CD4-positive, alpha-beta T cell (primary cell): ENCODE results near the gene COL25A1. TPM values are rescaled to one million over a fixed set of nuclear protein-coding genes. Genes with fewer than 3 reads are reported as not detected.

Experiments used
- ATAC-seq: fragments of 200-7000 bp; cut with Tn5 transposase; one replicate; pipeline ENCODE4 v1.10.0; 2022; ENCODE audit warnings: mild to moderate bottlenecking; ENCODE audit not compliant: poor library complexity
- CTCF ChIA-PET: fragments of 350-600 bp; sonication (Branson Sonifier 250); formaldehyde crosslinking; loops from one replicate; lab custom pipeline; 2021; ENCODE audit warnings: antibody characterized with exemption, inconsistent platforms; lab: Charles Lee
- POLR2A ChIA-PET: fragments of 350-600 bp; sonication (Branson Sonifier 250); formaldehyde crosslinking; loops from one replicate; lab custom pipeline; 2021; ENCODE audit warnings: antibody characterized with exemption, inconsistent platforms; lab: Charles Lee
- DNase-seq, 14 experiments: peaks; one replicate each; pipeline ENCODE4 v3.0.0-alpha.2; 2013 to 2020; ENCODE audit warnings: mixed read lengths in 2 of 14
- H3K27ac ChIP-seq, 2 donors: one replicate each; pipeline versions ENCODE4 v1.5.1 to v1.7.0; 2013; ENCODE audit warnings: low read length in 2 of 2, low read depth in 1 of 2, mild to moderate bottlenecking in 1 of 2
- H3K27me3 ChIP-seq, 2 experiments: 1 replicate in 1 of 2; 2 replicates in 1 of 2; pipeline versions ENCODE4 v1.6.1 to v1.7.0; 2013; ENCODE audit warnings: low read length in 2 of 2, control low read depth in 1 of 2, mild to moderate bottlenecking in 1 of 2, moderate library complexity in 1 of 2; ENCODE audit not compliant: insufficient read depth in 2 of 2, control insufficient read depth in 1 of 2
- H3K36me3 ChIP-seq: one replicate; pipeline ENCODE4 v1.6.1; 2013; ENCODE audit warnings: low read length, control low read depth; ENCODE audit not compliant: insufficient read depth
- H3K4me1 ChIP-seq: one replicate; pipeline ENCODE4 v1.6.1; 2013; ENCODE audit warnings: low read length, control low read depth; ENCODE audit not compliant: insufficient read depth
- H3K4me3 ChIP-seq: one replicate; pipeline ENCODE4 v1.5.1; 2013; ENCODE audit warnings: mild to moderate bottlenecking, low read length, moderate library complexity
- H3K9me3 ChIP-seq, 2 experiments: 1 replicate in 1 of 2; 2 replicates in 1 of 2; pipeline versions ENCODE4 v1.6.1 to v1.7.0; 2013; ENCODE audit warnings: low read length in 2 of 2, mild to moderate bottlenecking in 2 of 2, control low read depth in 1 of 2, moderate library complexity in 1 of 2; ENCODE audit not compliant: control insufficient read depth in 1 of 2, insufficient read depth in 1 of 2
- H3K27ac Mint-ChIP-seq: one replicate; pipeline ENCODE4 v1.8.0; 2020; ENCODE audit warnings: mixed read lengths
- H3K27me3 Mint-ChIP-seq: one replicate; pipeline ENCODE4 v1.8.0; 2021; ENCODE audit warnings: mixed read lengths
- H3K36me3 Mint-ChIP-seq: one replicate; pipeline ENCODE4 v1.8.0; 2021; ENCODE audit warnings: low read depth, mixed read lengths
- H3K4me1 Mint-ChIP-seq: one replicate; pipeline ENCODE4 v1.8.0; 2021; ENCODE audit warnings: low read depth, mixed read lengths
- H3K4me3 Mint-ChIP-seq: one replicate; pipeline ENCODE4 v1.8.0; 2020; ENCODE audit warnings: mild to moderate bottlenecking, mixed read lengths
- H3K9me3 Mint-ChIP-seq: one replicate; pipeline ENCODE4 v1.8.0; 2020; ENCODE audit warnings: mixed read lengths
- CTCF ChIP-seq: fragments of 200-600 bp; IDR thresholded peaks from one replicate; pipeline ENCODE4 v1.8.0; 2022; ENCODE audit warnings: antibody characterized with exemption, mild to moderate bottlenecking
- intact Hi-C, 2 experiments: fragments of 100-400 bp; cut with DNase I in 1 of 2; cut with micrococcal nuclease in 1 of 2; formaldehyde crosslinking; loops; one replicate each; pipeline versions ENCODE4 v1.15.1 to v1.9.0; 2023 to 2025; cut with DNase I, micrococcal nuclease
- total RNA-seq, 174 experiments: library from RNA in 2 of 174; stranded (reverse) in 2 of 174; gene quantifications; one replicate each; pipeline ENCODE4 v1.2.3 and lab custom pipeline; 2021 to 2026

The COL25A1 gene
- total RNA-seq, 2 experiments from 2014 or later, result 0.42 TPM; not detected in 1

GRCh38 chr4:108861334-108861733 lies 441.1 kb downstream of the COL25A1 start:
- no peak for ATAC-seq
- no peaks in the 10 kb centered on the region for H3K4me1 Mint-ChIP-seq
- CTCF ChIA-PET, result no interaction called here

DNA sequence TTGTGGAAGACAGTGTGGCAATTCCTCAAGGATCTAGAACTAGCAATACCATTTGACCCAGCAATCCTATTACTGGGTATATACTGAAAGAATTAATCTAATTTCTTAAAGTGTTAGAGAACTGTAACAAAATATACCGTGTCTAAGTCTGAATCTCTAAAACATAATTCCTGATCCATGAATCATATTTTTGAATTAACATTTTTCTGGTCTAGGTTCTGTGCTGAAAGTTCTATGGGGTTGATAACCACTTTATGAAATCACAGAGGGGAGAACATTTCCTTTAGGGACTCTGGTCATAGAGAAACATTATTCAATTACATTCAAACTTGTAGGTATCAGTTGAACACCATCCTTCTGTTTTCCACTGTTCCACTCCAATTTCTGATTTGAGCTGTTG lies 447.7 kb downstream of the COL25A1 start:
- no peaks in the 10 kb centered on the region for H3K27me3 Mint-ChIP-seq
- Histone ChIP-seq H3K4me3 (no peak overlapping the region), H3K27ac (no peak overlapping the region), H3K36me3 (no peaks in the 10 kb centered on the region), H3K9me3 (no peaks in the 10 kb centered on the region), H3K4me1 (no peaks in the 10 kb centered on the region), H3K27me3 (no peaks in the 10 kb centered on the region)
- intact Hi-C loops, result no loop called here
- no peak for ATAC-seq
- ChIA-PET CTCF (no interaction called here), POLR2A (no interaction called here)
- no peaks in the 10 kb centered on the region for H3K9me3 Mint-ChIP-seq
- peaks cover 23% of the 10 kb centered on the region for H3K4me1 Mint-ChIP-seq
- DNase-seq, result no peak
- no peaks in the 10 kb centered on the region for H3K36me3 Mint-ChIP-seq
- TF ChIP-seq CTCF, result no peak
- no peak overlapping the region for H3K4me3 Mint-ChIP-seq
- H3K27ac Mint-ChIP-seq, result no peak overlapping the region

More at GRCh38 chr4:108861334-108861733, 441.1 kb downstream of the COL25A1 start:
- Histone ChIP-seq H3K4me1 (no peaks in the 10 kb centered on the region), H3K27me3 (no peaks in the 10 kb centered on the region), H3K9me3 (no peaks in the 10 kb centered on the region), H3K27ac (no peak overlapping the region), H3K36me3 (no peaks in the 10 kb centered on the region), H3K4me3 (no peak overlapping the region)
- intact Hi-C loops, result no loop called here
- Mint-ChIP-seq H3K27ac (no peak overlapping the region), H3K4me3 (no peak overlapping the region), H3K27me3 (no peaks in the 10 kb centered on the region), H3K9me3 (no peaks in the 10 kb centered on the region), H3K36me3 (no peaks in the 10 kb centered on the region)
- no peak for TF ChIP-seq CTCF
- DNase-seq, result no peak
- POLR2A ChIA-PET, result interaction anchor here (0.7 kb wide), 1 partner anchor 149 kb away, joined by 3 read pairs; no protein-coding TSS in a partner anchor

GRCh38 chr4:108852691-108853090 lies 449.8 kb downstream of the COL25A1 start:
- no peaks in the 10 kb centered on the region for H3K36me3 ChIP-seq
- intact Hi-C loops, result no loop called here
- peaks cover 33% of the 10 kb centered on the region for H3K4me1 Mint-ChIP-seq
- no peak overlapping the region for H3K4me3 ChIP-seq
- CTCF ChIA-PET, result interaction anchor here (0.7 kb wide), 1 partner anchor 9 kb away, joined by 3 read pairs; no protein-coding TSS in a partner anchor
- H3K4me3 Mint-ChIP-seq, result no peak overlapping the region
- no peaks in the 10 kb centered on the region for H3K27me3 ChIP-seq
- H3K9me3 Mint-ChIP-seq, result no peaks in the 10 kb centered on the region
- no peak overlapping the region for H3K27ac Mint-ChIP-seq
- H3K36me3 Mint-ChIP-seq, result no peaks in the 10 kb centered on the region
- DNase-seq (peak in 1 of 14 experiments; percentile 40), ATAC-seq (no peak)
- TF ChIP-seq CTCF, result no peak
- POLR2A ChIA-PET, result no interaction called here
- H3K9me3 ChIP-seq, result no peaks in the 10 kb centered on the region
- no peaks in the 10 kb centered on the region for H3K27me3 Mint-ChIP-seq
- H3K27ac ChIP-seq, result no peak overlapping the region
- H3K4me1 ChIP-seq, result no peaks in the 10 kb centered on the region
